NT2/D1 (cell line): Measurements from ENCODE around the gene BEAN1.

ENCODE experiments used
- DNase-seq: peaks from one replicate; pipeline ENCODE4 v3.0.0-alpha.2; 2011; ENCODE audit warnings: low read depth, low spot score
- H3K27me3 ChIP-seq: 2 replicates; pipeline ENCODE4 v1.6.0; 2011; ENCODE audit warnings: mild to moderate bottlenecking; ENCODE audit not compliant: insufficient read length, insufficient read depth
- H3K36me3 ChIP-seq: 2 replicates; pipeline ENCODE4 v1.6.1; 2011; ENCODE audit warnings: mild to moderate bottlenecking, low read length, mixed read lengths; ENCODE audit not compliant: insufficient read depth, insufficient read length
- H3K4me1 ChIP-seq: 2 replicates; pipeline ENCODE4 v1.5.1; 2011; ENCODE audit not compliant: insufficient read depth, insufficient read length
- H3K4me3 ChIP-seq: 2 replicates; pipeline ENCODE4 v1.5.1; 2011; ENCODE audit warnings: low read depth; ENCODE audit not compliant: insufficient read length
- H3K9ac ChIP-seq: 2 replicates; pipeline ENCODE4 v1.6.0; 2011; ENCODE audit warnings: low read depth; ENCODE audit not compliant: insufficient read length
- H3K9me3 ChIP-seq: 2 replicates; pipeline ENCODE4 v1.5.1; 2011; ENCODE audit warnings: mild to moderate bottlenecking, low read length; ENCODE audit not compliant: insufficient read depth
- SUZ12 ChIP-seq: IDR thresholded peaks from 2 replicates; pipeline ENCODE4 v1.6.1; 2011; ENCODE audit not compliant: insufficient read length, insufficient read depth; ENCODE audit errors: extremely low read depth
- YY1 ChIP-seq: IDR thresholded peaks from 2 replicates; pipeline ENCODE4 v1.6.1; 2011; ENCODE audit not compliant: insufficient read length, insufficient read depth
- ZNF274 ChIP-seq: IDR thresholded peaks from 2 replicates; pipeline ENCODE4 v1.6.1; 2011; ENCODE audit warnings: mild to moderate bottlenecking, low read depth, low read length

The BEAN1 gene

DNA sequence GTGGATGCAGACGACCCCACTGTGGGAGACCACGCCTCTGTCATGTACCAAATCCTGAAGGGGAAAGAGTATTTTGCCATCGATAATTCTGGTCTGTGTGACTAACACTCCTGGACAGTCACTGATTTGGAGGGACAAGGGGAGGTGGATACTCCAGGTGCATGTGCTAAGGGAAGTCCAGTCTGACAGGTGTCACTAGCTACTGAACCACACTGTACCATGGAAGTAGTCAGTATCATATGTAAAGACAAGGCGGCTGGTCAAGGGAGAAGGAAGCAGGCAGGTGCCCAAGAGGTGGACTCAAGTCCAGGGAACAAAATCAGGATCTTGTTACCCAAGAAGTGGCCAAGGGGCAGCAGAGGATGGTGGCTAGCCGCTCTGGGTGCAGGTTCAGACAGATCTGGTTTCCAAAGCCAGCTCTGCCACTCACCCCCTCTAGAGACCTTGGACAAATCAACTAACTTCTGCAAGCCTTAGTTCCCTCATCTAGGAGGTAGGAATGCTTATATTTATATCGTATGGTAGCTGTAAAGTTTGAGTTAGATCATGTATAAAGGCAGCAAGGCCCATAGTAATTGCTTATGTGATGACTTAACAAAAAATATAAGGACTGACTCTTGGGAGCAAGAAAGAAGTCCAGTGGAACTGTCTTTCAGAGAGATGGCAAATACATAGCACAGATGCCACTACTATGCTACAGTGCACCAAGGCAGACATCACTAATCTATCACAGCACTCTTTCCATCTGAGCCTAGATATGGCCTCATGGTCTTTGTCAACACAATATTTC lies 38.5 kb upstream of the BEAN1 start:
- TF ChIP-seq SUZ12 (no peak), ZNF274 (no peak)
- Histone ChIP-seq H3K27me3 (no peaks in the 10 kb centered on the region), H3K9ac (no peak overlapping the region), H3K4me3 (no peak overlapping the region), H3K9me3 (no peaks in the 10 kb centered on the region), H3K36me3 (no peaks in the 10 kb centered on the region), H3K4me1 (peaks cover under 1% of the 10 kb centered on the region)
- DNase-seq = no peak

DNA sequence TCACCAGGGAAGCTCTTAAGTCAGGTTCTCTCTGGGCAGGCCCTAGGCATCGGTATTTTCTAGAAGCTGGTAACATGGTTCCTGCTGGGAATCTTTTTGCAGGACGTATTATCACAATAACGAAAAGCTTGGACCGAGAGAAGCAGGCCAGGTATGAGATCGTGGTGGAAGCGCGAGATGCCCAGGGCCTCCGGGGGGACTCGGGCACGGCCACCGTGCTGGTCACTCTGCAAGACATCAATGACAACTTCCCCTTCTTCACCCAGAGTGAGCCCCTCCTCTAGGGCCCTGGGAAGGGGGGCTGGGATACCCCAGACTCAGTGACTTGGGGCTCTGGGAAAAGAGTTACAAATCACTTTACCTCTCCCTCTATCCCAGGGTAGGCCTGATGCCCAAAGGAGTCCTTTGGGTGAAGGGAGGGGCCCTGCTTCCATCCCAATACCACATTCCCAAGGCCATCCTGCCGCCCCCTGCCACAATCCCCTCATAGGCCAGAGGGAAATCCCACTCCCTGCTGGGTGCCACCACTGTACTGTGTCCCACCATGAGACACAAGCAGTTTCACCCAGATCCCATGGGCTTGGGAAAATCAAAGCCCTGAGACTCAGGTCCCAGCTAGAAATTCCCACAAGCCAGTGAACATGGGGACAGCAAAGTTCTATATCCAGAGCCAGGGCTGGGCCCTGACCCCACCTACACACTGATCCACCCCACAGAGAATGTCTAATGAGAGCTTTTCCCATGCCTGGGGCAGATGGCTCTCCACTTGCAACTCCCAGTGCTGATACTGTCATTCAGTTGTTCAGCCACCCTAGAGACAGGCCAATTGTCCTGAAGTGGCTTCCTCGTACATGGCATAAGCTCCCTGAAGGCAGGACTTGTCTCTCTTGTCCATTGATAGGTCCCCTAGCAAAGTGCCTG lies 37.6 kb upstream of the BEAN1 start:
- TF ChIP-seq YY1 (no peak), SUZ12 (no peak), ZNF274 (no peak)
- H3K9ac ChIP-seq = no peak overlapping the region
- no peaks in the 10 kb centered on the region for H3K9me3 ChIP-seq
- no peak overlapping the region for H3K4me3 ChIP-seq
- H3K27me3 ChIP-seq = no peaks in the 10 kb centered on the region
- DNase-seq = no peak
- no peaks in the 10 kb centered on the region for H3K4me1 ChIP-seq
- no peaks in the 10 kb centered on the region for H3K36me3 ChIP-seq

DNA sequence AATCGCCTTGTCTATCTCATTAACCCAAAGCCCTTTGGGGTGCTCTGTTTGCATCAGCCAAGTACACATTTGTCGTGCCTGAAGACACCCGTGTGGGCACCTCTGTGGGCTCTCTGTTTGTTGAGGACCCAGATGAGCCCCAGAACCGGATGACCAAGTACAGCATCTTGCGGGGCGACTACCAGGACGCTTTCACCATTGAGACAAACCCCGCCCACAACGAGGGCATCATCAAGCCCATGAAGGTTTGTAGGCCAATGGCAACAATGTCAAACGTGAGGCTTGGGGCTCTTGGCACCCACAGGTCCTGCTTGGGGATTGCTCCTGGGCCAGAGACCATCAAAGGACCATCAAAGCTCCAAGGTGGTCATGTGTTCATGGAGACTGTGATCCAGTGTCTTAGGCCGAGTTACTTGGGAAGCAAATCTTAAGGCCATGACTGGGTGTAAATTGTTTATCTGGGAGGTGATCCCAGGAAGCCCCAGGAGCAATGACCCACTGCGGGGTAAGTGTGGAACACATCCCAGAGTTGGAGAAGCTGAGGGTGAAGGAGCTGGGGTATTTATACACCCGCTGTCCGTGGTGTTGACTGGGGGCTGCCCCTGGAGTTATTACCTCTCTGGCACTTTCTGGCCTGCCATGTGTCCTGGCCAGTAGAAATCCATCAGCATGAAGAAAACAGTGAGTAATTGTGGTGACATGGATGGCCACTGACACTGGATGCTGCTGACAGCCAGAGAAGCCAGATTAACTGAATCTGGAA lies 36.6 kb upstream of the BEAN1 start:
- Histone ChIP-seq H3K27me3 (no peaks in the 10 kb centered on the region), H3K4me3 (no peak overlapping the region), H3K9me3 (no peaks in the 10 kb centered on the region), H3K36me3 (no peaks in the 10 kb centered on the region), H3K4me1 (no peaks in the 10 kb centered on the region), H3K9ac (no peak overlapping the region)
- no peak for DNase-seq
- TF ChIP-seq YY1 = no peak
- no peak for TF ChIP-seq SUZ12

- H3K4me1 ChIP-seq = no peaks in the 10 kb centered on the region
- TF ChIP-seq SUZ12 = no peak
- TF ChIP-seq YY1 = no peak
- no peak for TF ChIP-seq ZNF274
- H3K9ac ChIP-seq = no peak overlapping the region
- no peaks in the 10 kb centered on the region for H3K36me3 ChIP-seq
- H3K9me3 ChIP-seq = no peaks in the 10 kb centered on the region
- H3K27me3 ChIP-seq = no peaks in the 10 kb centered on the region
- no peak for DNase-seq
- H3K4me3 ChIP-seq = no peak overlapping the region
These were observed 35.1 kb upstream of the BEAN1 start for GRCh38 chr16:66391726-66392670.

DNA sequence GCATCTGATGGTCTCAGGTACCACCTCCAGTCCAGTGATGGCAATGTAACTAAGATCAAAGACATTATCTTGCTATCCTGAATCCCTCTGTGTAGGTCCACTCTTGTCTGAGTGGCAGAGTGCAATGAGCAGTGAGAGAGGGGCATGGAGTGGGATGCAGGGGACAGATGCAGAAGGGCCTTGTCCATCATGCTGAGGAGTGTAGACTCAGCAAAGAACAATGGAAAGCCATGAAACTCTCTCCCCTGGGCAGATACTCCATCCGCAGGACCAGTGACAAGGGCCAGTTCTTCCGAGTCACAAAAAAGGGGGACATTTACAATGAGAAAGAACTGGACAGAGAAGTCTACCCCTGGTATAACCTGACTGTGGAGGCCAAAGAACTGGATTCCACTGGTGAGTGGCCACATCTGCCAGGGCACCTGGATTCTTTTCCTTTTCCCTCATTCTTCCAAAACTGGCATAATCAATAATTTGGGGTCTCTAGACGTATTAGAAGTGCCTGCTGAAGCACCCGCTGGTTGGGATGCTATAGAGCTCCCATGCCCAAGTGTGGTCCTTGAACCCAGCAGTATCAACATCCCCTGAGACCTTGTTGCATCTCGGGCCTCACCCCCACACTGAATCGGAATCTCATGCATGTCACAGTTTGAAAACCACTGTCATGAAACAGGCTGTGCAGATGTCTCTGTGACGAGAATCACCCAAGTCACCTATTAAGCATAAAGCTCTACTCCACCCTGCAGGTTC lies 31.1 kb upstream of the BEAN1 start:
- no peak overlapping the region for H3K4me3 ChIP-seq
- no peak for DNase-seq
- H3K36me3 ChIP-seq = no peaks in the 10 kb centered on the region
- TF ChIP-seq SUZ12 (no peak), YY1 (no peak), ZNF274 (no peak)
- H3K9me3 ChIP-seq = no peaks in the 10 kb centered on the region
- H3K27me3 ChIP-seq = no peaks in the 10 kb centered on the region
- H3K9ac ChIP-seq = no peak overlapping the region
- H3K4me1 ChIP-seq = peaks cover 6% of the 10 kb centered on the region
